ENCODE results near the gene PCDHGA4.
"Not testable (repeated sequence)": the region's sequence is repeated elsewhere in the genome, so short reads cannot be mapped to it uniquely, and the experiment has no call there.

Gene PCDHGA4

DNA sequence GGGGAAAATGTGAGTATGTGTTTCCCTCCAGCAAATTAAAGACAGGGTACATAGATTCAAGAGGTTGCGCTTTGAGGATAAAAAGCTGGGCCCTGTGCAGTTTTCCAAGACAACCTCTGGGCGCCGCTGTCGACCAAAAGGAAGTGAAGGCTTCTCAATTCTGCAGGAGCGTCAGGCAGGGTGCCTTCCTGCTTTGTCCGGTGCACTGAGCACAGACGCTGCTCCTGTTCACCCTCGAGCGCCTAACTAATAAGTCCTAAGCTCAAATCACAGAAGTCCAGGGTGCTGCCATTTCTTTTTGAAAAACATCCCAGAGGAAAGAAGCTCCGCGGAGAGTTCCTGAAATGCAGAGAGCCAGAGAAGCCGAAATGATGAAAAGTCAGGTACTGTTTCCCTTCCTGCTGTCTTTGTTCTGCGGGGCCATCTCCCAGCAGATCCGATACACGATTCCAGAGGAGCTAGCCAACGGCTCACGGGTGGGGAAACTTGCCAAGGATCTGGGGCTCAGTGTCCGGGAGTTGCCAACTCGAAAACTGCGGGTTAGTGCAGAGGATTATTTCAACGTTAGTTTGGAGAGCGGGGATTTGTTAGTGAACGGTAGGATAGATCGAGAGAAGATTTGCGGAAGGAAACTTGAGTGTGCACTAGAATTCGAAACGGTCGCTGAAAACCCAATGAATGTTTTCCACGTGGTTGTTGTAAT, 4.8 kb upstream of the PCDHGA4 start, which contains the start of gene PCDHGB1:
PCDHGB1 (plus strand) TSS at position 183 of the 703 bp plus-strand sequence; CDS start at position 345, 162 bp downstream.
- DNase-seq: no peak

DNA sequence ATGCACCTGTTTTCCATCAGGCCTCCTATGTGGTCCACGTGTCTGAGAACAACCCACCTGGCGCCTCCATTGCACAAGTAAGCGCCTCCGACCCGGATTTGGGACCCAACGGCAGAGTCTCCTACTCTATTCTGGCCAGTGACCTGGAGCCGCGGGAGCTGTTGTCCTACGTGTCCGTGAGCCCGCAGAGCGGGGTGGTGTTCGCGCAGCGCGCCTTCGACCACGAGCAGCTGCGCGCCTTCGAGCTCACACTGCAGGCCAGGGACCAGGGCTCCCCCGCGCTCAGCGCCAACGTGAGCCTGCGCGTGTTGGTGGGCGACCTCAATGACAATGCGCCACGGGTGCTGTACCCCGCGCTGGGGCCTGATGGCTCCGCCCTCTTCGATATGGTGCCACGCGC, 3.2 kb upstream of the PCDHGA4 start:
- DNase-seq: no peak

DNA sequence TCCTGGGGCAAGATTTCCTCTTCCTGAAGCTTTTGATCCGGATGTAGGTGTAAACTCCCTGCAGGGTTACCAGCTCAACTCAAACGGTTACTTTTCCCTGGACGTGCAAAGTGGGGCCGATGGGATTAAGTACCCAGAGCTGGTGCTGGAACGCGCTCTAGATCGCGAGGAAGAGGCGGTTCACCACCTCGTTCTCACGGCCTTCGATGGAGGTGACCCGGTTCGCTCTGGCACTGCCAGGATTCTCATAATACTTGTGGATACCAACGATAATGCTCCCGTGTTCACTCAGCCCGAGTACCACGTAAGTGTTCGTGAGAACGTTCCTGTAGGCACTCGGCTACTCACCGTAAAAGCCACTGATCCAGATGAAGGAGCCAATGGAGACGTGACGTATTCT, 820 bp downstream of the PCDHGA4 start:
- DNase-seq: no peak

DNA sequence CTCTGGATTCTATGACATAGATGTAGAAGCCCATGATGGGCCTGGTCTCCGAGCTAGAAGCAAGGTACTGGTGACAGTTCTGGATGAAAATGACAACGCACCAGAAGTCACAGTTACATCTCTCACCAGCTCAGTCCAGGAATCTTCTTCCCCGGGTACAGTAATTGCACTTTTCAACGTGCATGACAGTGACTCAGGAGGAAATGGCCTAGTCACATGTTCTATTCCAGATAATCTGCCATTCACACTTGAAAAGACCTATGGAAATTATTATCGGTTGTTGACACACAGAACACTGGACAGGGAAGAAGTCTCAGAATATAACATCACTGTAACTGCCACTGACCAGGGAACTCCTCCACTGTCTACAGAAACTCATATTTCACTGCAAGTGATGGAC, 1.3 kb downstream of the PCDHGA4 start:
- DNase-seq: no peak

DNA sequence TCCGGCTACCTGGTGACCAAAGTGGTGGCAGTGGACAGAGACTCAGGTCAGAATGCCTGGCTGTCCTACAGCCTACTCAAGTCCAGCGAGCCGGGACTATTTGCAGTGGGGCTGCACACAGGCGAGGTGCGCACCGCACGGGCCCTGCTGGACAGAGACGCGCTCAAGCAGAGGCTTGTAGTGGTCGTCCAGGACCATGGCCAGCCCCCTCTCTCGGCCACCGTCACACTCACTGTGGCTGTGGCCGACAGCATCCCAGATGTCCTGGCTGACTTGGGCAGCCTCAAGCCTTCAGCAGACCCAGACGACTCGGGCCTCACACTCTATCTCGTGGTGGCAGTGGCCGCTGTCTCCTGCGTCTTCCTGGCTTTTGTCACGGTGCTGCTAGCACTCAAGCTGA, 2.1 kb downstream of the PCDHGA4 start:
- no peak for DNase-seq

DNA sequence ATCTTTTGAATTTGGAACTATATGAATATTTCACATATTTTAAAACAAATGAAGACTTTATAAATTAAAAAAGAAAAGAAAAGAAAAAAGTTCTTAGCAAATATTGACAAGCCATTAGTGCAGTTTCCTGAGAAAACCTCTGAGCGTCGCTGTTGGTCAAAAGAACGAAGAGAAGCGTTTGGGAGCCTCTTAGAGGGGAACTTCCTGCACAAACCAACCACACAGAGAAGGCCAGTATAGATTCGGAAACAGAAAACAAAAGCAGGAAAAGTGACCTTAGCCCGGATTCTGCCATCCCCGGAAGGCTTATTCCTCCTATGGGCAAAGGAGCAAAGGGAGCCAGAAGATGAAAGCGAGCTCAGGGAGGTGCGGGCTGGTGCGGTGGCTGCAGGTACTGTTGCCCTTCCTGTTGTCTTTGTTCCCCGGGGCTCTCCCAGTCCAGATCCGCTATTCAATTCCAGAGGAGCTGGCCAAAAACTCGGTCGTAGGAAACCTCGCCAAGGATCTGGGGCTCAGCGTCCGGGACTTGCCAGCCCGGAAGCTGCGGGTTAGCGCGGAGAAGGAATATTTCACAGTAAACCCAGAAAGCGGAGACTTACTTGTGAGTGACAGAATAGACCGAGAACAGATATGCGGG, 5.1 kb downstream of the PCDHGA4 start, which contains the start of gene PCDHGB2:
PCDHGB2 (plus strand) TSS at position 205 of the 637 bp plus-strand sequence; CDS start at position 347, 142 bp downstream.
- DNase-seq: no peak

DNA sequence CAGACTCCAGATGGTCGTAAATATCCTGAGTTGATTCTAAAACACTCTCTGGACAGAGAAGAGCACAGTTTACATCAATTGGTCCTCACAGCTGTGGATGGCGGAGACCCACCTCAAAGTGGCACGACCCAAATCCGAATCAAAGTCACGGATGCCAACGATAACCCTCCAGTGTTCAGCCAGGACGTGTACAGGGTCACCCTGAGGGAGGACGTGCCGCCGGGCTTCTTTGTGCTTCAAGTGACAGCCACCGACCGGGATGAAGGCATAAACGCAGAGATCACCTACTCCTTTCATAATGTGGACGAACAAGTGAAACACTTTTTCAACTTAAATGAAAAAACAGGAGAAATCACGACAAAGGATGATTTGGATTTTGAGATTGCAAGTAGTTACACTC, 5.9 kb downstream of the PCDHGA4 start:
- no peak for DNase-seq

DNA sequence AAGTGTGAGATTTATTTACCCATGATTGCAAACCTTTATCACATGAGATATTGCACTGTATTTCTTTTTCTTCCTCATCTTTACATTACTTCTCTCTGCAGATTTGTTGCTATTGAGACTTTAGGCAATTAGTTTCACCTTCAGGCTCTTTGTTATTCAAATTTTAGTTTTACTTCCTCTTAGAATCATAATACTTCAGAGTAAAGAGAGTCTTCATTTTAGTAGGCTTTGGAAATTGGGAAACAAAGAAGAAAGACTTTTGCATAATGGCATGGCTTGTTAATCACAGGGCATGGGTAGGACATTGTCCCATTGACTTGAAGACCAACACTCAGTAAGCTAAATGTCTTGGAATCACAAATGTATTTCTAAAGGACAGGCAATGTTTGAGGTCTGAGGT, 7.9 kb downstream of the PCDHGA4 start:
- DNase-seq: no peak

DNA sequence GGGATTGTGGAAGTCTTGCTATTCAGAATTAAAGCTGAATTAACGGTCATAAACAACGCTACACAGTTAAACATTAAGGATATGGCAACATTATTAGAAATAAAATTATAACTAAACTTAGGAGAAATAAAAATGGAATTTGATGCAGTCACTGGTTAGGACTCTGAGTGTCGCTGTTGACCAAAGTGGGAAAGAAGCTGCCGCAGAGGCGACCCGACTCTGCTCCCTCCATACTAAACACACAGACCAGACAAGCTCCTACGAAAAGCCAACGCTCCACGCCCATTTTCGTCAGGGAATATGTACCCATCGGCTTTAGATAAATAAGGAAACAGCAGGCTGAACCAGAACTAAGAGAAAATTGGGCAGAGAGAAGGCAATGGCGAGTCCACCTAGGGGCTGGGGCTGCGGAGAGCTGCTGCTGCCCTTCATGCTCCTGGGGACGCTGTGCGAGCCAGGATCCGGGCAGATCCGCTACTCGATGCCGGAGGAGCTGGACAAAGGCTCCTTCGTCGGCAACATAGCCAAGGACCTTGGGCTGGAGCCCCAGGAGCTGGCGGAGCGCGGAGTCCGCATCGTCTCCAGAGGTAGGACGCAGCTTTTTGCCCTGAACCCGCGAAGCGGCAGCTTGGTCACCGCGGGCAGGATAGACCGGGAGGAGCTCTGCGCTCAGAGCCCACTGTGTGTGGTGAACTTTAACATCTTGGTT, 9.3 kb downstream of the PCDHGA4 start, which contains the start of gene PCDHGA5:
PCDHGA5 (plus strand) TSS at position 211 of the 709 bp plus-strand sequence; CDS start at position 380, 169 bp downstream.
- DNase-seq: peak; percentile 8

DNA sequence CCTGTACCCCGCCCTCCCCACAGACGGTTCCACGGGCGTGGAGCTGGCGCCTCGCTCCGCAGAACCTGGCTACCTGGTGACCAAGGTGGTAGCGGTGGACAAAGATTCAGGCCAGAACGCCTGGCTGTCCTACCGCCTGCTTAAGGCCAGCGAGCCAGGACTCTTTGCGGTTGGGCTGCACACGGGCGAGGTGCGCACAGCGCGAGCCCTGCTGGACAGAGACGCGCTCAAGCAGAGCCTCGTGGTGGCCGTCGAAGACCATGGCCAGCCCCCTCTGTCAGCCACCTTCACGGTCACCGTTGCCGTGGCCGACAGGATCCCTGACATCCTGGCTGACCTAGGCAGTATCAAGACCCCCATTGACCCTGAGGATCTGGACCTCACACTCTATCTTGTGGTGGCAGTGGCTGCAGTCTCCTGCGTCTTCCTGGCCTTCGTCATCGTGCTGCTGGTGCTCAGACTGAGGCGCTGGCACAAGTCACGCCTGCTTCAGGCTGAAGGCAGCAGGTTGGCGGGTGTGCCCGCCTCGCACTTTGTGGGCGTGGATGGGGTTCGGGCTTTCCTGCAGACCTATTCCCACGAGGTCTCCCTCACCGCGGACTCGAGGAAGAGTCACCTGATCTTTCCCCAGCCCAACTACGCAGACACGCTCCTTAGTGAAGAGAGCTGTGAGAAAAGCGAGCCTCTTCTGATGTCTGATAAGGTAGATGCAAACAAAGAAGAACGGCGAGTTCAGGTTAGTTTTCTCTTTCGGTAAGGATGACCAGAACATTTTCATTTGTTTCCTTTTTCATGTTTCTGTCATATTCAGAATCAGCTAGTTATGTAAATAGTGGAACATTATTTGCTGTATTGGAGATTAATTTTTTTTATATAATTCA, 11.4 kb downstream of the PCDHGA4 start:
- DNase-seq: no peak

DNA sequence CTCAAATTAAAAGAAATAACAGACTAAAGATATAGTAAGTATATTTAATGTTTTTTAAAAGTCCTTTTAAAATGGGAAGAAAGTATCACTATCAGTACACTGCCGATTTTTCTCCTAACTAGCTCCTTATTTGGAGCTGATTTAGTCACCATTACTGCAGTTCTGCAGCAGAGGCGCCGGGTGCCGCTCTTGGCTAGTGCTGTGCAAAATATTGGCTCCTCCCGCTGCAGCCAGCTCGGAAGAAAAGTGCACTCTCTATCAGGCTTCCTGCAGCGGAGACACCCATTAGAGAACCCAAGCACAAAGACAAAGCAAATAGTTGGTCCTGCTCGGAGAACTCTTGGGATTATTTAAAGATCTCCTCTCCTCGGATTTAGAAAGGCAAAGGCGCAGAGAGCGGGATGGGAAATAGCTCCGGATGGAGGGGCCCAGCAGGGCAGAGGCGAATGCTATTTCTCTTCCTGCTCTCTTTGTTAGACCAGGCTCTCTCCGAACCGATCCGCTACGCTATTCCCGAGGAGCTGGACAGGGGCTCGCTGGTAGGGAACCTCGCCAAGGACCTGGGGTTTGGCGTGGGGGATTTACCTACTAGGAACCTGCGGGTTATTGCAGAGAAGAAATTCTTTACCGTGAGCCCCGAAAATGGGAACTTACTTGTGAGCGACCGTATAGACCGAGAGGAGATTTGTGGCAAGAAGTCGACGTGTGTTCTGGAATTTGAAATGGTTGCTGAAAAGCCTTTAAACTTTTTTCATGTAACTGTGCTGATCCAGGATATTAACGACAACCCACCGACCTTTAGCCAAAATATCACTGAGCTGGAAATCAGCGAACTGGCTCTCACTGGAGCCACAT, 15.4 kb downstream of the PCDHGA4 start, which contains the start of gene PCDHGB3:
PCDHGB3 (plus strand) TSS at position 249 of the 855 bp plus-strand sequence; CDS start at position 402, 153 bp downstream.
- peak; percentile 3 for DNase-seq

DNA sequence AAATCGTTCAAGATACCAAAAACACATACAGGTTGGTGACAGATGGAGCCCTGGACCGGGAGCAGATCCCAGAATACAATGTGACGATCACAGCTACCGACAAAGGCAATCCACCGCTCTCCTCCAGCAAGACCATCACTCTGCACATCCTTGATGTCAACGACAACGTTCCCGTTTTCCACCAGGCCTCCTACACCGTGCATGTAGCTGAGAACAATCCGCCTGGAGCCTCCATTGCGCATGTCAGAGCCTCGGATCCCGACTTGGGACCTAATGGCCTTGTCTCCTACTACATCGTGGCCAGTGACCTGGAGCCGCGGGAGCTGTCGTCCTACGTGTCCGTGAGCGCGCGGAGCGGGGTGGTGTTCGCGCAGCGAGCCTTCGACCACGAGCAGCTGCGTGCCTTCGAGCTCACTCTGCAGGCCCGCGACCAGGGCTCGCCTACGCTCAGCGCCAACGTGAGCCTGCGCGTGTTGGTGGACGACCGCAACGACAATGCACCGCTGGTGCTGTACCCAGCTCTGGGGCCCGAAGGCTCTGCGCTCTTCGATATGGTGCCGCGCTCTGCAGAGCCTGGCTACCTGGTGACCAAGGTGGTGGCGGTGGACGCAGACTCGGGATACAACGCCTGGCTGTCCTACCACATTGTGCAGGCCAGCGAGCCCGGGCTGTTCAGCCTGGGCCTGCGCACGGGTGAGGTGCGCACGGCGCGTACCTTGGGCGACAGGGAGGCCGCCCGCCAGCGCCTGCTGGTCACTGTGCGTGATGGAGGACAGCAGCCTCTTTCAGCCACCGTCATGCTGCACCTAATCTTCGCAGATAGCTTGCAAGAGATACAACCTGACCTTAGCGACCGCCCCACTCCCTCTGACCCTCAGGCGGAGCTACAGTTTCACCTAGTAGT, 17.0 kb downstream of the PCDHGA4 start:
- DNase-seq: no peak

DNA sequence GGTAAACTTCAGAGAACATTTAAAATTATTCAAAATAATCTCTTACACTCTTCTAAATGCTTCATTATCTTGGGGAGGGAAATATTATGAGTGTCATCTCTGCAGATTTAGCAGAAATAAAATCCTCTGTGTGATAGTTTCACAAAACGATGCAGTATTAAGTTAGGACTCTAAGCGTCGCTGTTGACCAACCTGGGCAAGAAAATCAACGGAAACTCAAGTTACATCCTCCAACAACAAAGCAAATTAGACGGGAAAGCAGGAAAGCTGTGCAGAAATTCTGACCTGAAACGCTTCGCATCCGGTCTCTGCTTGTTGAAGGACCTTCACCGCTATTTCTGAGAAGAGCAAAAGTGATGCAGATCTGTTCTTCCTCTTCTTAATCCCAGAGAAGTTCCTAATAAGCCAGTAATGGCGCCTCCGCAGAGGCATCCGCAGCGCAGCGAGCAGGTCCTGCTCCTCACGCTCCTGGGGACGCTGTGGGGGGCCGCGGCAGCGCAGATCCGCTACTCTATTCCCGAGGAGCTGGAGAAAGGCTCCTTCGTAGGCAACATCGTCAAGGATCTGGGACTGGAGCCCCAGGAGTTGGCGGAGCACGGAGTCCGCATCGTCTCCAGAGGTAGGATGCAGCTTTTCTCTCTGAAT, 19.0 kb downstream of the PCDHGA4 start, which contains the start of gene PCDHGA6:
PCDHGA6 (plus strand) TSS at position 219 of the 645 bp plus-strand sequence; CDS start at position 412, 193 bp downstream.
- DNase-seq: peak; percentile 37

DNA sequence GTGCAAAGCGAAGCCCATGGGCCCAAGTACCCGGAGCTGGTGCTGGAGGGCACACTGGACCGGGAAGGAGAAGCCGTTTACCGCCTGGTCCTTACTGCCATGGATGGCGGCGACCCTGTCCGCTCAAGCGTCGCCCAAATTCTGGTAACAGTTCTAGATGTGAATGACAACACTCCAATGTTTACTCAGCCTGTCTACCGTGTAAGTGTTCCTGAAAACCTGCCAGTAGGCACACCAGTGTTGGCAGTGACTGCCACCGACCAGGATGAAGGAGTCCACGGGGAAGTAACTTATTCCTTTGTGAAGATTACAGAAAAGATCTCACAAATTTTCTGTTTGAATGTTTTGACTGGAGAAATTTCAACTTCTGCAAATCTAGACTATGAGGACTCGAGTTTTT, 19.8 kb downstream of the PCDHGA4 start:
- DNase-seq: no peak

DNA sequence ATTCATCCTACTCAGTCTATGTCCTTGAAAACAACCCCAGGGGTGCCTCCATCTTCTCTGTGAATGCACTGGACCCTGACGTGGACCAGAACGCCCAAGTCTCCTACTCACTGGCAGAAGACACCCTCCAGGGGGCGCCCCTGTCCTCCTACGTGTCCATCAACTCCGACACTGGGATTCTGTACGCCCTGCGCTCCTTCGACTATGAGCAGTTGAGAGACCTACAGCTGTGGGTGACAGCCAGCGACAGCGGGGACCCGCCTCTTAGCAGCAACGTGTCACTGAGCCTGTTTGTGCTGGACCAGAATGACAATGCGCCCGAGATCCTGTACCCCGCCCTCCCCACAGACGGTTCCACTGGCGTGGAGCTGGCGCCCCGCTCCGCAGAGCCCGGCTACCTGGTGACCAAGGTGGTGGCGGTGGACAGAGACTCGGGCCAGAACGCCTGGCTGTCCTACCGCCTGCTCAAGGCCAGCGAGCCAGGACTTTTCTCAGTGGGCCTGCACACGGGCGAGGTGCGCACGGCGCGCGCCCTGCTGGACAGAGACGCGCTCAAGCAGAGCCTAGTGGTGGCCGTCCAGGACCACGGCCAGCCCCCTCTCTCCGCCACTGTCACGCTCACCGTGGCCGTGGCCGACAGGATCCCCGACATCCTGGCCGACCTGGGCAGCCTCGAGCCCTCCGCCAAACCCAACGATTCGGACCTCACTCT, 20.8 kb downstream of the PCDHGA4 start:
- not testable (repeated sequence) for DNase-seq

DNA sequence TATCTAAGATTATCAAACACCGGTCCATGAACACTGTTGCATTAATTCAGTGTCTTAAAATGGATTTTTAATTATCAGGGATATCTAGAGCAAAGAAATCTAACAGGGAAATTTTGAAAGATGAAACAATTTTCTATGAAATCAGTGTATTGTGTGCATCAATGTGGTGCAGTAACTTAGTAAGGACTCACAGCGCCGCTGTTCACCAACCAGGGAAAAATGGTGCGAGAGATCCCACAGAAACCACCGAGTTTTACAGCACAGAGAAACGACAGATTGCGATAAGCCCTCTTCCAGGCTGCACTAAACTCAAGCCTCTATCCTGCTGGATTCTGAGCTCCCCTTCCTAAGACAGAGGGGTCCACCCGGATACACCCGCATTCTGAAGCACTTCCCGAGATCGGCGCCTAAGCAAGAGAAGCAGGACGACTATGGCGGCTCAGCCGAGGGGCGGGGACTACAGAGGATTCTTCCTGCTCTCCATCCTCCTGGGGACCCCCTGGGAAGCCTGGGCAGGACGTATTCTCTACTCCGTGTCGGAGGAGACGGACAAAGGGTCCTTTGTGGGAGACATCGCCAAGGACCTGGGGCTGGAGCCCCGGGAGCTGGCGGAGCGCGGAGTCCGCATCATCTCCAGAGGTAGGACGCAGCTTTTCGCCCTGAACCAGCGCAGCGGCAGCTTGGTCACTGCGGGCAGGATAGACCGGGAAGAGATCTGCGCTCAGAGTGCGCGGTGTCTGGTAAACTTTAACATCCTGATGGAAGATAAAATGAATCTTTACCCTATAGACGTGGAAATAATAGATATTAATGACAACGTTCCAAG, 27.9 kb downstream of the PCDHGA4 start, which contains the start of gene PCDHGA7:
PCDHGA7 (plus strand) TSS at position 274 of the 826 bp plus-strand sequence; CDS start at position 432, 158 bp downstream.
- DNase-seq: no peak

DNA sequence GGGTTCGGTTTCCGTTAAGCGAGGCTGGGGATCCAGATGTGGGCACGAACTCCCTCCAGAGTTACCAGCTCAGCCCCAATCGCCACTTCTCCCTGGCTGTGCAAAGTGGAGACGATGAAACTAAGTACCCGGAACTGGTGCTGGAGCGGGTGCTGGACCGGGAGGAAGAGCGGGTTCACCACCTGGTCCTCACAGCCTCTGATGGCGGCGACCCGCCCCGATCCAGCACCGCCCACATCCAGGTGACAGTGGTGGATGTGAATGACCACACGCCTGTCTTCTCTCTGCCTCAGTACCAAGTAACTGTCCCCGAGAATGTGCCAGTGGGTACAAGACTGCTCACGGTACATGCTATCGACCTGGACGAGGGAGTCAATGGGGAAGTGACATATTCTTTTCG, 28.5 kb downstream of the PCDHGA4 start:
- DNase-seq: no peak

Data from eye (tissue), 1 donor.